ENCODE measurements around the gene F2RL1.

The F2RL1 gene

GRCh38 chr5:76794871-76795270 is 24.0 kb upstream of the F2RL1 start:
- no peak for TF ChIP-seq USF1 (IDR thresholded peaks at IDR 0.05)
- no peak for TF ChIP-seq NFIC (IDR thresholded peaks at IDR 0.05)
- TF ChIP-seq TAF1 (IDR thresholded peaks at IDR 0.05; ENCODE audit: low read depth) = no peak
- TF ChIP-seq ZBTB7A (IDR thresholded peaks at IDR 0.05; ENCODE audit: low read depth) = no peak
- TF ChIP-seq RAD21 (IDR thresholded peaks at IDR 0.05; ENCODE audit: low read depth) = no peak
- TF ChIP-seq TEAD4 (IDR thresholded peaks at IDR 0.05) = no peak
- TF ChIP-seq MAX (IDR thresholded peaks at IDR 0.05) = no peak
- TF ChIP-seq EGR1 (IDR thresholded peaks at IDR 0.05) = no peak
- TF ChIP-seq TCF12 (IDR thresholded peaks at IDR 0.05; ENCODE audit: low read depth) = no peak
- no peak for TF ChIP-seq CREB1 (IDR thresholded peaks at IDR 0.05; ENCODE audit: low read depth)
- no peak for TF ChIP-seq EP300 (IDR thresholded peaks at IDR 0.05; ENCODE audit: borderline replicate concordance)
- TF ChIP-seq YY1 (IDR thresholded peaks at IDR 0.05; ENCODE audit: low read depth) = no peak
- no peak for TF ChIP-seq REST (IDR thresholded peaks at IDR 0.05; ENCODE audit: low read depth)
- no peak for TF ChIP-seq CEBPB (IDR thresholded peaks at IDR 0.05)
- TF ChIP-seq FOXM1 (IDR thresholded peaks at IDR 0.05; ENCODE audit: borderline replicate concordance, low read depth) = no peak

GRCh38 chr5:76799588-76799987 is 19.2 kb upstream of the F2RL1 start:
- TF ChIP-seq USF1 (IDR thresholded peaks at IDR 0.05) (no peak), CREB1 (IDR thresholded peaks at IDR 0.05; ENCODE audit: low read depth) (no peak), TAF1 (IDR thresholded peaks at IDR 0.05; ENCODE audit: low read depth) (no peak), MAX (IDR thresholded peaks at IDR 0.05) (no peak), TEAD4 (IDR thresholded peaks at IDR 0.05) (no peak), REST (IDR thresholded peaks at IDR 0.05; ENCODE audit: low read depth) (no peak)

DNA sequence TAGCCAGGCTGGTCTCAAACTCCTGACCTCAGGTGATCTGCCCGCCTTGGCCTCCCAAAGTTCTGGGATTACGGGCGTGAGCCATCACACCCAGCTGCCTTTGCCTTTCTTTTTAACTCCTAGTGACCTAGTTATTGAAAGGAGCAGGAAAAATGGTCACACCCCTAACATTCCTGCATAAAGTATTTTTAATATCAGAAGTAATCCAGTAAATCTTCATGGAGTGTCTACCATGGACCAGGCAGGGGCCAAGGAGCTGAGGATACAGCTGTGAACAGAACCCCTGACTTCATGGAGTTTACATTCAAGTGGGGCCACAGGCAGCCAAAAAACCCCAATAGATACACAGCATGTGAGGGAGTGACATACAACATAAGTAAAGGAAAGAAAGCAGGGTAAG is 18.3 kb upstream of the F2RL1 start:
- TF ChIP-seq TEAD4 (IDR thresholded peaks at IDR 0.05) = no peak
- TF ChIP-seq YY1 (IDR thresholded peaks at IDR 0.05; ENCODE audit: low read depth) = no peak
- no peak for TF ChIP-seq EP300 (IDR thresholded peaks at IDR 0.05; ENCODE audit: borderline replicate concordance)
- TF ChIP-seq REST (IDR thresholded peaks at IDR 0.05; ENCODE audit: low read depth) = no peak
- TF ChIP-seq FOXM1 (IDR thresholded peaks at IDR 0.05; ENCODE audit: borderline replicate concordance, low read depth) = no peak
- no peak for TF ChIP-seq EGR1 (IDR thresholded peaks at IDR 0.05)
- no peak for TF ChIP-seq CEBPB (IDR thresholded peaks at IDR 0.05)
- no peak for TF ChIP-seq NFIC (IDR thresholded peaks at IDR 0.05)
- TF ChIP-seq MAX (IDR thresholded peaks at IDR 0.05) = no peak
- no peak for TF ChIP-seq ZBTB7A (IDR thresholded peaks at IDR 0.05; ENCODE audit: low read depth)
- no peak for TF ChIP-seq CREB1 (IDR thresholded peaks at IDR 0.05; ENCODE audit: low read depth)
- no peak for TF ChIP-seq USF1 (IDR thresholded peaks at IDR 0.05)
- TF ChIP-seq RAD21 (IDR thresholded peaks at IDR 0.05; ENCODE audit: low read depth) = no peak
- TF ChIP-seq TCF12 (IDR thresholded peaks at IDR 0.05; ENCODE audit: low read depth) = no peak
- no peak for TF ChIP-seq TAF1 (IDR thresholded peaks at IDR 0.05; ENCODE audit: low read depth)

- TF ChIP-seq EGR1 (IDR thresholded peaks at IDR 0.05) = no peak
- TF ChIP-seq YY1 (IDR thresholded peaks at IDR 0.05; ENCODE audit: low read depth) = no peak
- no peak for TF ChIP-seq MAX (IDR thresholded peaks at IDR 0.05)
Observed at GRCh38 chr5:76801159-76801802, 17.5 kb upstream of the F2RL1 start.
